NCI-H226 (cell line): ENCODE data around the gene HSD17B14.

Source experiments
- DNase-seq: peaks from one replicate; pipeline ENCODE4 v3.0.0-alpha.2; 2015

The HSD17B14 gene

DNA sequence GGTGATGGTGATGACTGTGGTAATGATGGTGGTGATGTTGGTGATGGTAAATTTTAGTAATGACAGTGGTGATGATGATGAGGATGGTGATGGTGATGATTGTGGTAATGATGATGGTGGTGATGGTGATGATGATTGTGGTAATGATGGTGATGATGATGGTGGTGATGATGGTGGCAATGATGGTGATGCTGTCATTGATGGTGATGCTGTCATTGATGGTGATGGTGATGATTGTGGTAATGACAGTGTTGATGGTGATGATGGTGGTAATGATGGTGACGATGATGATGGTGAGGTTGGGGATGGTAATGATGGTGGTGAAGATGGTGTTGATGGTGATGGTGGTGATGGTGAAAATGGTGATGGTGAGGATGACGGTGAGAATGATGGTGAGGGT is 13.8 kb downstream of the HSD17B14 start:
- DNase-seq: no peak

DNA sequence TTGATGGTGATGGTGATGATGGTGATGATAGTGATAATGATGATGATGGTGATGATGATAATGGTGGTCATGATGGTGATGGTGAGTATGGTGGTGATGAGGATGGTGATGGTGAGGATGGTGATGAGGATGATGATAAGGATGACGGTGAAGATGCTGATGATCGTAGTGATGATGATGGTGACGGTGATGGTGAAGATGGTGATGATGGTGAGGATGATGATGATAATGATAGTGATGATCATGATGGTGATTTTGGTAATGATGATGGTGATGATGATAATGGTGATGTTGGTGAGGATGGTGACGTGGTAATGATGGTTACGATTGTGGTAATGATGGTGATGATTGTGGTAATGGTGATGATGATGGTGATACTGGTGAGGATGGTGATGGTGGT is 14.7 kb downstream of the HSD17B14 start:
- DNase-seq: no peak

DNA sequence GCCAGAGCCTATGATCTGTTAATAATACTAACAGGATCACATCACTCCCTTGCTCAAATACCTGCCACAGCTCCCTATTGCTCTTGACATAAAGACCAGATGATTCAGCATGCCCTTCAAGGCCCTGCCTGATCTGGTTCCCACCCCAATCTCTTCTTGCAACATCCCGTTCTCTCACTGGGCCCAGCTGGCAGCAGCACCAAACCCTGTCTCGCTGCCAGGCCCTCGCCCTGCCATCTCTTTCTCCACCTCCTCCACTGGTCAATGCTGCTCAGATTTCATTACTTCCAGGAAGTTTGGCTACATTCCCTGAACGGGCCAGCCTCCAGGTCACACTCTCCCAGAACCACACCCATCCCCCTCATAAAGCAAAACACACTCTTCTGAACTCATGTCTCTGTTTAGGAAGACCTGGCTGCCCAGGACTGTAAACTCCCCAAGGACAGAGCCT is 16.9 kb downstream of the HSD17B14 start:
- DNase-seq: peak; percentile 94

- DNase-seq: no peak
These were observed 18.0 kb downstream of the HSD17B14 start for GRCh38 chr19:48818234-48818820.

- no peak for DNase-seq
These were observed 18.6 kb downstream of the HSD17B14 start for GRCh38 chr19:48817585-48818124.

DNA sequence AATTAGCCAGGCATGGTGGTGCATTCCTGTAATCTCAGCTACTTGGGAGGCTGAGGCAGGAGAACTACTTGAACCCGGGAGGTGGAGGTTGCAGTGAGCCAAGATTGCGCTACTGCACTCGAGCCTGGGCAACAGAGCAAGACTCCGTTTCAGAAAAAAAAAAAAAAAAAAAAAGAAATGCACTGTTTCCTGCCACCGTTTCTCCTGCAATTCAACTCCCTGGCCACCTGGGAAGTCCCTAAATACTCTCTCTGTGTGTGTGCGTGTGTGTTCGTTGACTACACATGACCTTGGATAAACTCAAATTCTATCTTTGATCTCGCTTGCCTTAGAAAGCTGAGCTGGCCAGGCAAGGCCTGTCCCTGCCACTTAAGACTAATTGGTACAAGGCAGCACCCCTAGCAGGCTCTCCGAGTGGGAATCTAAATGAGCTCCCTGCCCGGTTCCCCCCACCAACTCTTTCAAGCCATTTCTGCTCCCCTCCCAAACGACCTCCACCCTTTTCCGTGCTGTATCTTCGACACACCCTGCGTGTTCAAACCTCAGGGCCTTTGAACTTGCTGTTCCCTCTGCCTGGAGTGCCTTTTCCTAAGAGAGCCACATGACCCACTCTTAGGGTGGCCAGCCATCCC is 20.3 kb downstream of the HSD17B14 start:
- no peak for DNase-seq

GRCh38 chr19:48814895-48815294 is 21.4 kb downstream of the HSD17B14 start:
- no peak for DNase-seq

- no peak for DNase-seq
These were observed 23.0 kb downstream of the HSD17B14 start for GRCh38 chr19:48813123-48813913.

- DNase-seq: peak; percentile 82
These were observed 24.0 kb downstream of the HSD17B14 start for GRCh38 chr19:48812094-48812929.

- no peak for DNase-seq
These were observed 26.1 kb downstream of the HSD17B14 start for GRCh38 chr19:48810151-48810550.

- no peak for DNase-seq
These were observed 28.5 kb downstream of the HSD17B14 start for GRCh38 chr19:48807590-48808308.

DNA sequence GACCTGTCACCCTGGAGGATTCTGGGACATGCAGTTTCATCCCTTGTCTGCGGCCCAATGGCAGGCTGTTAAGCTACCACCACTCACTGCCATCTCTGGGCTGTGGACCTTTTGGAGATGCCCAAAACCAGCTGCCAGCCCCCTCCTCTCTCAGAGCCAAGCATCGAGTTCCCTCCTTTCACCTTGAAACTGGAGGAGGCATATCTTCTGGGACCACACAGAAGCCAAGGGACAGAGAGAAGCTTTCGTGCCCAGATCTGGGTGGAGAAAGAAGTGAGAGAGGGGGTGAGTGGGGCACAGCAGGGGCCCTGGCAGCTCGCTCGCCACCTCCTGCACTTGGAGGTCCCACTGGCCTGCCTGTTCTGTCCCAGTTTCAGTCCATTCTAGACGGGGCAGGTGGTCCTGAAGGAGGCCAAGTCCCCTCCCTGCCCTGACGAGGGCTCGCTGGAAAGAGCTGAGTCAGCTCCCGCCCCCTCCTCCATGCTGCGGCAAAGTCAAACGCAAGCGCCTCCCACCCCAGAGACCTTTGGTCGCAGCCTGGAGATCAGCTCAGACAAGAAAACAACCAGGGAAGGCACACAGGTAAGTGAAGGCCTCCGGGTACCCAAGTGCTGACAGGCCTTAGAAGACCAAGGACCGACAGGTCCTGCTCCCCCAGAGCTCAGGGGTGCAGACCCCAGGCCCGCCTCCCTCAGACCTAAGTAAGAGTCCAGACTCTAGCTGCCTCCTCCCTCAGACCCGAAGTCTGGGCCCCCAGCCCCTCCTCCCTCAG is 29.3 kb downstream of the HSD17B14 start:
- no peak for DNase-seq

GRCh38 chr19:48806518-48806817 is 29.8 kb downstream of the HSD17B14 start:
- DNase-seq: no peak

- DNase-seq: no peak
These were observed 30.8 kb downstream of the HSD17B14 start for GRCh38 chr19:48805452-48805851.

DNA sequence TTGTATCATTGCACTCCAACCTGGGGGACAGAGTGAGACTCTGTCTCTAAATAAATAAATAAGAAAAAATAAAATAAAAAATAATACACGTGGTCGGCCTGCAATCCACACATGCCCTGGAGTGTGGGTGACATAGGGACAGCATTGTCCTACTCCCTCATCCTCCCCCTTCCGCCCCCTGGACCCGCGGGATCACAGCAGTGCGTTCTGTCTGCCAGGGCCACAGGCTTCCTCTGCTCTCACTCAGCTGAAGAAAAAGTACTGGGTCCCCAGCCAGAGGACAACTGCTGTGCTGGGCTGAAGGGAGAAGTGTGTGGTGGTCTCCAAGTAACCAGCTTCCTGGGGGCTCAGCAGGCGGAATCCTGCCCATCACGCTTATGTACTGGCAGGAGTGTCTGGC is 31.8 kb downstream of the HSD17B14 start:
- no peak for DNase-seq

GRCh38 chr19:48802623-48803022 is 33.7 kb downstream of the HSD17B14 start:
- DNase-seq: no peak

- DNase-seq: no peak
These were observed 36.7 kb downstream of the HSD17B14 start for GRCh38 chr19:48799358-48800300.

GRCh38 chr19:48798937-48799336 is 37.4 kb downstream of the HSD17B14 start:
- DNase-seq: no peak

DNA sequence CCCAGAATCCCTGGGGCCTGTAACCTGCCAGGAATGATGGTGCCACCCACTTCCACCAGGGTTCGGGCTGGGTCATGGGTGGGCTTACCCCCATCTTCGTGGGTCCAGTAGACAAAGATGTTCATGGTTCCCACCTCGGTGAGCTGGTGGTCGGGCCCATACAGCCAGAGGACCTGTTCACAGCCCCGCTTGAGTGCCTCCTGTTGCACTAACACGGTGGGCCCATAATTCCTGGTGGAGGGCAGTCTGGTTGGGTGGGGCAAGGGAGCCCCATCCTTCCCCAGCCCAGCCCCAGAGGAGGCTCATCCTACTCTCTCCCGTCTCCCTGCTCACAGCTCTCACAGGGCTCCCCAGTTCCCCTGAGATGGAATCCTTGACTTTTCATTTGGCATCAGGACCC is 39.2 kb downstream of the HSD17B14 start:
- no peak for DNase-seq

DNA sequence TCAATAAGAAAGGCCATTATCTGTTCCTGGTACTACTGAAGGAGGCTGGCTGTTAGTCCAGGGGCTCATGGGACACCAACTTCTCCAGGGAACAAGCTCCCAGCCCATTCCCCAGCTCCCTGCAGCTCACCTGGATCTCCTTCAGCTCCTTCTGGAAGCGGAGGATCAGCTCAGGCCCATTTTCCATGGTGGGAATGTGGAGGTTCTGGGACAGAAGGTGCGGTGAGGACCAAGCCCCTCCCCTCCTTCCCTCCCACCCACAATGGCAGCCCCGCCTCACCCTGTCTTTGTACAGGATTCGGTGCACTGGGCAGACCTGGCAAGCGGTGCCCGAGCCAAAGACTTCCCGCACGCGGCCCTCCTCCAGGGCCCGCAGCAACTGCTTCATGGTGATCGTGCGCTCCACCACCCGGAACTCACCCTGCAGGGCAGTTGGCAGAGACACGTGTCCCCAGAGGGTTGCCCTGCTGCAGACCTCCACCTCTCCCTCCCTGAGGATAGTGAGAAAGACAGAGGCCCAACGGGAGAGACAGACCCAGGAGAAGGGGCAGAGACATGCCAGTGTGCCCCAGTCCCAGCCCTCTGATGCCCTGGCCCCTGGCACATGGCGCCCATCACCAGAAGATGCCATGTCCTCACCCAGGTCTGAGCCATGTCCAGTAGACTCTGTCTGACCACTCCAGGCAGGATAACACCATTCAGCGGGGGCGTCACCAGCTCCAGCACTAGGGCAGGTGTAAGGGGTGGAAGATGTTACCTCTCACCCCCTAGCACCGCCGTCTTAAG is 39.8 kb downstream of the HSD17B14 start:
- no peak for DNase-seq
